Astrocyte of the cerebellum (primary cell): ENCODE measurements around the gene AQP12B.

Experiments
- DNase-seq: peaks from one replicate; pipeline ENCODE4 v3.0.0-alpha.2; 2011; ENCODE audit warnings: low read depth
- H3K4me3 ChIP-seq: 2 replicates; pipeline ENCODE4 v1.5.1; 2011; ENCODE audit warnings: mild to moderate bottlenecking, low read depth, low read length, moderate library complexity
- in situ Hi-C: cut with HindIII; loops from 2 replicates; pipeline ENCODE4 v1.10.0; 2017; ENCODE audit warnings: low sequenced_read_pairs
- TF ChIP-seq, protein P1 (sequence below): IDR thresholded peaks from 2 replicates; pipeline ENCODE4 v1.5.1; 2012; ENCODE audit warnings: low read length, low read depth, moderate library complexity, mild to moderate bottlenecking; ENCODE audit errors: missing control alignments

The AQP12B gene

DNA sequence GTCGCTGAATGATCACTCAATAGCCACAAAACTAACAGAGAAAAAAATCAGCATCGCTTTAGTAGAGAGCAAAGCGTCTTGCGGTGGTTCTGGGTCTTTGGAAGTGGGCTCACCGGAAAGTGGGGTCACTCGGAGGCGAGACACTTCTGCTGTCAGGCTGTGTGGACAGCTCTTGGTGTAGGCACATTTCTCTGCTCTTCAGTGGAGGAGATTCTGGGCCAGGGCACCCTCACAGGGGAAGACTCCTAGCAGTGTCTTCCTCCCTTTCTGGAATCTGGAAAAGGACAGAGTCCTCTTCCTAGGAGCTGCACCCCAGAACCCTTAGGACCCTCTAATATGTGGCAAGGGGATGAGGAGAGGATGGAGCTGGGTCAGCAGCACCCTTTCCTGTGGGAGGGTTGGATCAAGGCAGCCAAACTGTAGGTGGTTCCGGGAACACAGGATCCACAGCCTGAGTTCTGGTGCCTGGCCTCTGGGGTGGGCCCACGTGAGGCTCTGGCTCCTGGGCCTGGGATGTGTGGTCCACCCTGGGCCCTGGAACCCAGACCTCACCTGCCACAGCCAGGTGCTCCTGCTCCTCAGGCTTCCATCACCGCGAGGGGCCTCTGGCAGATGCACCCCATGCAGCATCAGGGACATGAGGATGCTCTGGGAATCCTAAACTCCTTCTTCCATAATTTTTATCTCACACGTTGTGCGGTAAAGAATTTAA is 32.3 kb downstream of the AQP12B start:
- no peak overlapping the region for H3K4me3 ChIP-seq
- TF ChIP-seq, protein P1, sequence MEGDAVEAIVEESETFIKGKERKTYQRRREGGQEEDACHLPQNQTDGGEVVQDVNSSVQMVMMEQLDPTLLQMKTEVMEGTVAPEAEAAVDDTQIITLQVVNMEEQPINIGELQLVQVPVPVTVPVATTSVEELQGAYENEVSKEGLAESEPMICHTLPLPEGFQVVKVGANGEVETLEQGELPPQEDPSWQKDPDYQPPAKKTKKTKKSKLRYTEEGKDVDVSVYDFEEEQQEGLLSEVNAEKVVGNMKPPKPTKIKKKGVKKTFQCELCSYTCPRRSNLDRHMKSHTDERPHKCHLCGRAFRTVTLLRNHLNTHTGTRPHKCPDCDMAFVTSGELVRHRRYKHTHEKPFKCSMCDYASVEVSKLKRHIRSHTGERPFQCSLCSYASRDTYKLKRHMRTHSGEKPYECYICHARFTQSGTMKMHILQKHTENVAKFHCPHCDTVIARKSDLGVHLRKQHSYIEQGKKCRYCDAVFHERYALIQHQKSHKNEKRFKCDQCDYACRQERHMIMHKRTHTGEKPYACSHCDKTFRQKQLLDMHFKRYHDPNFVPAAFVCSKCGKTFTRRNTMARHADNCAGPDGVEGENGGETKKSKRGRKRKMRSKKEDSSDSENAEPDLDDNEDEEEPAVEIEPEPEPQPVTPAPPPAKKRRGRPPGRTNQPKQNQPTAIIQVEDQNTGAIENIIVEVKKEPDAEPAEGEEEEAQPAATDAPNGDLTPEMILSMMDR, result no peak
- in situ Hi-C loops, result no loop called here
- DNase-seq, result no peak

DNA sequence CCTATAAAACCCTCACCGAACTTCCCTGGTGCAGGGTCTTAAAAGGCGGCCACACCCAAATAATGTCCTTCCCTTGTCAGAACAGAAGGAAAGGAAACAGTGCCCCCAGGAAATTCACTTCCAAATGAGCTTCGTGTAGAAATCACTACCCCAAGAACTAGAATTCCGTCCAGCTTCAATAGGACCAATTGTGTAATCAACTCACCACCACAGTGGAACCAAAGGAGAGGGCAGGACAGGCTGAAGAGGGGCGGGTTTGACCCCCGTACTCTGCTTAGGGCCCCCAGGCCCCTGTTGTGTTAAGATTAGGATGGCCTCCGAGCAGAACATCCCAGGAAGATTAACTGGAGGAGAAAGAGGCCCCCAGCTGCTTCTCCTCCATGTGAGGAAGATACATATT is 33.4 kb downstream of the AQP12B start:
- in situ Hi-C loops, result no loop called here
- no peak overlapping the region for H3K4me3 ChIP-seq
- TF ChIP-seq, protein P1, result no peak
- DNase-seq, result no peak

DNA sequence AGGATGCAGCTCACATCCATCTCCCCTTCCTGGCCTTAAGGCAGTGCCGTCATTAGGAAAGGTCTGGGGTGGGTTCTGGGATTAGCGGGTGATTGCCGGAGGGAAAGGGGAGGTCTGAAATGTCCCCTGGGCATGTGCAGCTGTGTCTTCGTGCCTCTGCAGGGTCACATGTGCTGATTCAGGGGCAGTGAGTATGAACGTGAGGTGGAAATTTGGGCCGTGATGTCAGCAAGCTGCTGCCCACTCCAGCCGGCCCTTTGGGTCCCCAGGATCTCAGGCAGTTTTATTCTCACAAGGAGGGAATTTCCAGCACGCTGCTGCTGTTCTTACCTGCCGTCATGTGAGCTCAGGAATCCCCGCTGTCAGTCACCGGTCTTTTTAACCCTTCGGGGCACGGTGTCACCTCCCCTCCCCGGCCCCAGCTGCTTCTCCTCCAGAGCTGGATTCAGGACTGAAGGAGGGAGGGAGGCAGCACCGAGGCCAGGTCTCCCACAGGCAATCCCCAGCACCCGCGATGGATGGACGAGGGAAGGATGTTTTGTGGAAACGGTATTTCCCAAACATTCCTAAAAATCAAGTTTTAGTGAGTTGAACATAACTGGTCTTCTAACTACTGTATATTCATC is 33.9 kb downstream of the AQP12B start:
- no peak for DNase-seq
- TF ChIP-seq, protein P1, result no peak
- in situ Hi-C loops, result no loop called here
- no peak overlapping the region for H3K4me3 ChIP-seq

DNA sequence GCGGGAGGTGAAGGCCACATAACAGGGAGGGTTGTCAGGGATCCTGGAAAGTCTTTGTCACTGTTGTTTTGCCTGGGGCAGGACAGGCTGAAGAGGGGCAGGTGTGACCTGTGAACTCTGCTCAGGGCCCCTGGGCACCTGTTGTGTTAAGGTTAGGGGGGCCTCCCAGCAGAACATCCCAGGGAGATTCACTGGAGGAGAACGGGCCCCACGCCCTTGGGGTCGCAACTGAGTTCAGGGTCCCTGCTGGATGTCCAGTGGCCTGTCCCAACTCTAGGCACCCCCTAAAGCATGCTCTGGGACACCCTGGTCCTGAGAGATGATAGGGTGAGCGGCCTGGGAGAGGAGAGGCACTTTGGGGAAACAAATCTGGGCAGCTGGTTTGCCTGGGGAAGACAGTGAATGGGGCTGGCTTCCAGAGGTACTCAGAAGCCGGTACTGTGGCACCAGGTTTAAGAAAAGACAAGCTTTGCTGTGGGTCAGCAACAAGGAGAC is 34.5 kb downstream of the AQP12B start:
- TF ChIP-seq, protein P1, result no peak
- DNase-seq, result no peak
- in situ Hi-C loops, result no loop called here
- H3K4me3 ChIP-seq, result no peak overlapping the region

DNA sequence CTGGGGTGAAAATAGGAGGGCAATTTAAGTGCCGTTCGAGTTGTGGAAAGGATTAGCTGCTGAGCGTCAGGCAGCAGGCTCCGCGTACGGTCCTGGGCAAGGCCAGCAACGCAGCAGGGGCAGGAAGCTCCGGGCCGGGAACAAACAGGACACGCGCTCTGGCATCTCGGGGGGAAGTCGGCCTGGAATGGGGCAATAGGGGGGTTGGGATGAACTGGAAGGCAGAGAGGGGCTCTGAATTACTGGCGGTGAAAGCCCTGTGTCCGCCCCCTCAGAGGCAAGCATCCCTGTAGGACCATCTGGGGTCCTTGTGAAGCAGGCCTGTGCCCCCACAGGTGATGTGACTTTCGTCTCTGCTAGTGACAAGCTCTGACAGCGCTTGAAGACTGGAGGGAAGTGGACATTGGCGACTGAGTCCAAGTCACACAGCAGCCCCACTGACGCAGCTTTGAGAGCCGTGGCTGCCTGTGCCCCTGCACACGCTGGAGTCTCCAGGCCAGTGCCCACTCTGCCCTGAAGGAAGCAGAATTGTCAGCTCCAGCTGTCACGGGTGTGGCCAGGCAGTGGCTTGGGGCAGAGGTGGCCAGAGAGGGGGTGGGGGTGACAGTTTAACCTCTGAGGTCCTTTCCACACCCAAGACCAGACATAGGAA is 35.1 kb downstream of the AQP12B start:
- no peak overlapping the region for H3K4me3 ChIP-seq
- no peak for DNase-seq
- in situ Hi-C loops, result no loop called here
- TF ChIP-seq, protein P1, result no peak

DNA sequence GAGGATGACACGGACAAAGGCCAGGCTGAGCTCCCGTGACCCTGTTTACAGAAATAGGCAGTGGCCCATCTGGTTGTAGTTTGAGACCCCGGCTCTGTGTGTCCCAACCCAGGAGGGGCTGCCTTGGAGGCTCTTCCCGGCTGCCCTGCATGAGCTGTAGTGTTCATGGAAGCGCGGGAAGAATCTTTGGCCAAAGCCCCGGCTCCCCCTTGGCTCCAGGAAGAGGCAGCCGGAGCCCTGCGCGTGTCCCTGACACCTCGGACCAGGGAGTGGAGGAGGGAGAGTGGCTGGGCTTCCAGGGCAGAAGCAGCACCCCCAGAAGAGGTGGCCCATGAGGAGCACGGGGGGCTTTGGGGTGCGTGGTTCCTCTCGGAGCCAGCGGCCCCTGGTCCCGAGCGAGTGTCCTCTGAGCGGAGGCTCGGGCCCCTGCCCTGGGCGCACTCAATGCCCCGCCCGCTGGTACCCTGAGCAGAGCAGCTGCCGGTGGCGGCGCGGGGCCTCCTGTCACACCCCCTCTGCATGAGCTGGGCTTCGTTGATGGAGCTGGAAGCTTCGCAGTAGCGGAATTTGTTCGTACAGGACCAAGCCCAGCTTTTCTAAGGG is 35.7 kb downstream of the AQP12B start:
- TF ChIP-seq, protein P1, result no peak
- DNase-seq, result no peak
- in situ Hi-C loops, result no loop called here
- H3K4me3 ChIP-seq, result no peak overlapping the region
